OCI-LY7 (cell line): ENCODE data around the gene BBOX1.

ENCODE experiments used
- CTCF ChIP-seq: fragments of 200-600 bp; sonication (generic); conservative IDR thresholded peaks from 2 replicates; pipeline ENCODE4 v1.5.1; 2014; ENCODE audit warnings: mild to moderate bottlenecking, antibody characterized with exemption, low read length, moderate library complexity, mixed read lengths
- EZH2phosphoT487 ChIP-seq: fragments of 200-600 bp; sonication (generic); IDR thresholded peaks from 2 replicates; pipeline ENCODE4 v1.6.1; 2018; ENCODE audit warnings: low read depth, borderline replicate concordance, mild to moderate bottlenecking, mixed run types, antibody characterized with exemption, low read length, moderate library complexity, mixed read lengths

GRCh38 chr11:27040302-27041115 is at the start of gene BBOX1:
- TF ChIP-seq CTCF, result no peak
- no peak for TF ChIP-seq EZH2phosphoT487
